Effector memory CD4-positive, alpha-beta T cell (primary cell): ENCODE results near the gene ASCL1.

Experiments used
- DNase-seq, 3 donors: peaks; one replicate each; pipeline ENCODE4 v3.0.0-alpha.2; 2020
- H3K27ac ChIP-seq: 2 replicates; pipeline ENCODE4 v1.7.0; 2013; ENCODE audit warnings: mild to moderate bottlenecking, low read length, moderate library complexity; ENCODE audit not compliant: insufficient read depth, poor library complexity, severe bottlenecking
- H3K27me3 ChIP-seq: replicated peaks from 2 replicates; pipeline ENCODE4 v1.7.0; 2013; ENCODE audit warnings: mild to moderate bottlenecking, low read length; ENCODE audit not compliant: insufficient read depth, control insufficient read depth, poor library complexity, severe bottlenecking
- H3K36me3 ChIP-seq: 2 replicates; pipeline ENCODE4 v1.7.0; 2013; ENCODE audit warnings: mild to moderate bottlenecking, low read length, moderate library complexity; ENCODE audit not compliant: control insufficient read depth, insufficient read depth
- H3K4me1 ChIP-seq: 2 replicates; pipeline ENCODE4 v1.7.0; 2013; ENCODE audit warnings: low read length, mild to moderate bottlenecking; ENCODE audit not compliant: control insufficient read depth, insufficient read depth, poor library complexity, severe bottlenecking
- H3K4me3 ChIP-seq: 2 replicates; pipeline ENCODE4 v1.7.0; 2013; ENCODE audit warnings: low read length, low read depth, mild to moderate bottlenecking; ENCODE audit not compliant: insufficient read depth, poor library complexity, severe bottlenecking
- H3K9me3 ChIP-seq: 2 replicates; pipeline ENCODE4 v1.7.0; 2013; ENCODE audit warnings: mild to moderate bottlenecking, low read length, moderate library complexity; ENCODE audit not compliant: control insufficient read depth
- total RNA-seq, 3 donors: gene quantifications; one replicate each; lab custom pipeline; 2026; lab: John Stamatoyannopoulos, UW

Gene ASCL1
- total RNA-seq: 0 reads per million in 3 donors

DNA sequence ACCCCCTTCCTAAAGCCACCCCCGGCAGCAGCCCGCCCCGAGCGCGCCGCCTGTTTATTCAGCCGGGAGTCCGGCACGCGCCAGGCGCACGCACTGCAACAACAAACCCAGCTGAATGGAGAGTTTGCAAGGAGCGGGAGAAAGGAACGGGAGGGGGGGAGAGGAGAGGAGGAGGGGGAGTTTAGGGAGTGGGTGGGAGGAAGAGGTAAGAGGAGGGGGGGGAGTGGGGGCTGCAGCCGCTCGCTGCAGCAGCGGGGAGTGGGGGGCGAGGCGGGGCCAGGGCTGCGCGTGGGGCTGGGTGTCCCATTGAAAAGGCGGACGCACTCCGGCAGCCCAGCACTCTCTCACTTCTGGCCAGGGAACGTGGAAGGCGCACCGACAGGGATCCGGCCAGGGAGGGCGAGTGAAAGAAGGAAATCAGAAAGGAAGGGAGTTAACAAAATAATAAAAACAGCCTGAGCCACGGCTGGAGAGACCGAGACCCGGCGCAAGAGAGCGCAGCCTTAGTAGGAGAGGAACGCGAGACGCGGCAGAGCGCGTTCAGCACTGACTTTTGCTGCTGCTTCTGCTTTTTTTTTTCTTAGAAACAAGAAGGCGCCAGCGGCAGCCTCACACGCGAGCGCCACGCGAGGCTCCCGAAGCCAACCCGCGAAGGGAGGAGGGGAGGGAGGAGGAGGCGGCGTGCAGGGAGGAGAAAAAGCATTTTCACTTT is at the start of gene ASCL1:
Gene ASCL1 (plus strand): TSS at position 336 of the 712 bp plus-strand sequence. CDS start 571 bp downstream, outside the sequence.
- peaks cover 33% of the 10 kb centered on the region for H3K27me3 ChIP-seq
- H3K36me3 ChIP-seq: no peaks in the 10 kb centered on the region
- H3K27ac ChIP-seq: no peak within 1 kb of the TSS
- H3K9me3 ChIP-seq: no peaks in the 10 kb centered on the region
- H3K4me1 ChIP-seq: no peaks in the 10 kb centered on the region
- H3K4me3 ChIP-seq: no peak within 1 kb of the TSS
- DNase-seq: no peak

DNA sequence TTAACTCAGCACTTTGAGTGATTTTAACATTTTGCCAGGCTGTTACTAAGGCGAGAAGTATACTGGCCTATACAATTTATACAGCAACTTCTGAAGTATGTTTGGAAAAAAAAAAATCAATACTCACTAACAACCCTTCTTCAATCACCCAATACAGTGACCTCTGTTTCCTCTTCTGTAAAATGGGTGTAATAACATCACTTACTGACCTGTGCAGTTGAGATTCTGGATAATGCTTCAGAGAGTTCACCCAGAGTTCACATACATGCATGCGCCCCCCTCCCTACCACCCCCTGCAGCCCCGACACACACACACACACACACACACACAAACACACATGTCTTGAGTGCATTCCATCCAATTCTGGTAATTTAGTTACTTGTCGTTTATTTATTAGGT is 49.6 kb upstream of the ASCL1 start:
- DNase-seq: no peak
- Histone ChIP-seq H3K4me3 (no peak overlapping the region), H3K27ac (no peak overlapping the region), H3K9me3 (no peaks in the 10 kb centered on the region), H3K4me1 (no peaks in the 10 kb centered on the region), H3K36me3 (no peaks in the 10 kb centered on the region), H3K27me3 (no peaks in the 10 kb centered on the region)

DNA sequence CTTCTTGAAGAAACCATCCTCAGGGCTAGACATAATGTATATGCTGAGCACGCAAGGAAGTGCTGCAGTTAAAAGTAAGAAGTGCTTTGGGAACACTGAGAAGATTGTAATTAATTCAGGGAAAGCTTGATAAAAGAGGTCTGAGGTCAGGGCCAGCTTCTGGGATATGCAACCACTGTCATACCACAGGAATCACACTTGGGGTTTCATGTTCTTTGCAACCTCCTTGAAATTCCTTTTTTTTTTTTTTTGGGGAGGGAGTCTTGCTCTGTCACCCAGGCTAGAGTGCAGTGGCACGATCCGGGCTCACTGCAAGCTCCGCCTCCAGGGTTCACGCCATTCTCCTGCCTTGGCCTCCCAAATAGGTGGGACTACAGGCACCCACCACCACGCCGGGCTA is 47.3 kb upstream of the ASCL1 start:
- Histone ChIP-seq H3K27me3 (no peaks in the 10 kb centered on the region), H3K27ac (no peak overlapping the region), H3K36me3 (no peaks in the 10 kb centered on the region), H3K4me3 (no peak overlapping the region), H3K9me3 (no peaks in the 10 kb centered on the region), H3K4me1 (no peaks in the 10 kb centered on the region)
- DNase-seq: no peak

DNA sequence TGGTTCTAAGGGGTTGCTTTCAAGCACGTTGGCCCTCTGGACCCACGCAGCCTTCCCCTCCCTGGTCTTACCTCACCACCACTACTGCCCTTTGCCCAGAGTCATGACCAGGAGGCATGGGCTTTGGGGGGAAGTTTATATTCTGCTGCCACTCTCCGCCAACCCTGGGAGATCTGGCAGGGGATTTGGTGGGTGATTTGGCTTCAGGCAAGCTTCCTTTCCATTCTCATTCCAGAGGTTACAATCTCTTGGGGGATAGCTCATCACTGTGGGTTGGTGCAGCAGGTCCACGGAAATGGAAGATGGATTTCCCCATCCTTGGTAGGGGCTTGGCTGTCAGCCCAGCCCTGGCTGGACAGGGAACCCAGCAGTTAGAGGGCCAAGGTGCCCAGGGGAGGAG is 46.7 kb upstream of the ASCL1 start:
- no peak for DNase-seq
- Histone ChIP-seq H3K9me3 (no peaks in the 10 kb centered on the region), H3K4me1 (no peaks in the 10 kb centered on the region), H3K27ac (no peak overlapping the region), H3K27me3 (no peaks in the 10 kb centered on the region), H3K36me3 (no peaks in the 10 kb centered on the region), H3K4me3 (no peak overlapping the region)

DNA sequence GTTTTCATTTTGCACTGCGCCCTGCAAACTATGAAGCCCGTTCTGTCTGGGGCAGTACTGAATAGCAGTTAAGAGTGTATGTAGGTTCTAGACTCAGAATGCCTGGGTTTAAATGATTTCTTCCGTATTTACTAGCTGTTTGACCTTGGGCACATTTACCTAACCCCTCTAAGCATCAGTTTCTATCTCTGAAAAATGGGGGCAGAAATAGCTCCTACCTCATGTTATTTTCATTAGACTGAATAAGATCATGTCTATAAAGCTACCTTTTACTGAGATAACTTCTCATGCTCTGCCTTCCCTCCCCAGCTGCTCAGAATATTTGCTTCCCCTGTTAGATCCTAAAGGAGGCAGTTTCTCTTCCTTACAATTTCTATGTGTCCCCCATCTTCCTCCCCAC is 46.2 kb upstream of the ASCL1 start:
- Histone ChIP-seq H3K27me3 (no peaks in the 10 kb centered on the region), H3K27ac (no peak overlapping the region), H3K4me3 (no peak overlapping the region), H3K9me3 (no peaks in the 10 kb centered on the region), H3K36me3 (no peaks in the 10 kb centered on the region), H3K4me1 (no peaks in the 10 kb centered on the region)
- no peak for DNase-seq

DNA sequence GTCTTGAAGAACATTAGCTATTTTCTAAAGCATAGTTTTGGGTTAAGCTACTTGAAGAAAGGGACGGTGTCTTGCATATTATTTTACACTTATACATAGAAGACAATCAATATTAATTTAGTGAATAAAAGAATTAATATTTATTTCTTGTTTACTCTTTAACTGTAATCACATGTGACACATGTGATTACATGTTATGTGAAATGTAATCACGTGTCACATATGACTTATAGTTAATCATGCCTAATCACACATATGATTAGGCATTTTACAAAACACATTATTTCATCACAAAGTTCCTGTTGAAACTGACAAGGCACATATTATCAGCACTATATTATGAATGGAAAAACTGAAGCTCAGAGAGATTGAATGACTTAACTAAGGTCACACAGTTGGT is 45.2 kb upstream of the ASCL1 start:
- no peak for DNase-seq
- no peaks in the 10 kb centered on the region for H3K27me3 ChIP-seq
- H3K36me3 ChIP-seq: no peaks in the 10 kb centered on the region
- H3K9me3 ChIP-seq: no peaks in the 10 kb centered on the region
- H3K4me3 ChIP-seq: no peak overlapping the region
- peaks cover 4% of the 10 kb centered on the region for H3K4me1 ChIP-seq
- H3K27ac ChIP-seq: no peak overlapping the region

DNA sequence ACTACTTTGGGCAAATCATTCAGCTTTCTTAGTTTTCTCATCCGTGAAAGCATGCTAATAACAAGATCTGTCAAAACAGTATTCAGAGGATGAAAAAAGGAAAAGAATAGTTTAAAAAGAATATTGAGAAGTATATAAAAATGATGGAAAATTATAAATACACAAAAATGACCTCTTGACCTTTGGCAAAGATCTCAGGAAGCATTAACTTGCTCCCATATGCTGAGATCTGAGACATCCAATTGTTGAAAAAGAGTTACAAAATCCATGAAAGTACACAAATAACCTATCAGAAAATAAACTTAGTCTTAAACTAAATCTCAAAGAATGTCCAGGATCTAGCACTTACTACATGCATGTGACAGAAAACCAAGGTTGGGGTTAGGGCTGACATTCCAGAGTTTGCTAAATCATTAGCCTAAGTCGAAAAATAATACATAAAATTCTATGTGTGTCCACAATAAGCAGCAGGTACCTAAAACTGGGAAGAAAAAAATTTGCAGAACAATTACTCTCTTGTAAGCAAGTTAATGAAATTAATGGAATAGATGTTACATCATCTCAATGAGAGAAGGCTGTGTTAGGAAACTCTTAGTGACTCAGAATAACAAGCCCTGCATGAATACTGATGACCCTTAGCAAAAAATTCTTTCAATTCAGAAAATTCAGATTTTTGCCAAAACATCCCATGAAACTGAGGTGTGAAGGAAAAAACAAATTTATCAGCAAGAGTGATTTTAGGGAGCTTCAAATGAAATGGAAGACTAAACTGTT is 43.8 kb upstream of the ASCL1 start:
- no peak overlapping the region for H3K27ac ChIP-seq
- no peaks in the 10 kb centered on the region for H3K9me3 ChIP-seq
- H3K4me3 ChIP-seq: no peak overlapping the region
- peaks cover 5% of the 10 kb centered on the region for H3K4me1 ChIP-seq
- no peaks in the 10 kb centered on the region for H3K36me3 ChIP-seq
- DNase-seq: no peak
- H3K27me3 ChIP-seq: no peaks in the 10 kb centered on the region

GRCh38 chr12:102916252-102917025 is 41.0 kb upstream of the ASCL1 start:
- Histone ChIP-seq H3K36me3 (no peaks in the 10 kb centered on the region), H3K4me1 (peaks cover 5% of the 10 kb centered on the region), H3K27ac (no peak overlapping the region), H3K27me3 (no peaks in the 10 kb centered on the region), H3K4me3 (no peak overlapping the region), H3K9me3 (no peaks in the 10 kb centered on the region)
- no peak for DNase-seq

DNA sequence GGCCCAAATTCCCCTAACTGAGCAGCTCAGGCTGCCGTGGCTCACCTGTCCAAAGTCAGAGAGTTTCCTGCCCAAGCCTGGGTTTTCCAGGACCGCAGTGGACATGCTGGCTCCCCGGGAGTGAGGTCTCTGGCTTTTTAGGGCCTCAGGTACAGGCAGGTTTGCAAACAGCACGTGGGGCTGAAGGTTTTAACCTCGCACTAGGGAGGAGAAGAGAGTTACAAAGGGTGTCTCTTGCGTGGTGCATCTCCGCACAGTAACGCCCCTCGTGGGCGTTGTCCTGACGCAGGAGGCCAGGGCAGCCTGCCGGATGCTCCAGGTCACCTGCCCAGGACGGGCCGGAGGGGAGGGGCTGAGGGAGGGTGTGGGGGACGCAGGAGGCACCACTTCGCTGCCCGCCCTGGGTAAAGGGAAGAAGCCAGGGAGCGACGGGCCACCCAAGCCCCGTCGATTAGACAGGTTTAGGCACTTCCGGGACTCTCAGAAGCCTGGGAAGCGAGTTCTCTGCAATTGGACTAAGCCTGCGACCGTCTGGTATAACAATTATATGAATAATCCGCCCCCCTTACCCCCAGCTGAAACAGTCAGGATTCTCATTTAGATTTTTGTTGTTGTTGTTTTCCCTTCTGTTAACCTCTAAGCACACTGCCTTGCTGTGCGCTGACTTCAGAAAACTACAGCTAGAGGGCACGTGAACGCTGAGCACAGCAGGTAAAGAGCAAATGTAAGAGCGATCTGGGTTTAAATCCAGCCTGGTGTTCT is 40.3 kb upstream of the ASCL1 start, which contains the start of gene PAH:
Gene PAH (minus strand): TSS at position 219 of the 762 bp plus-strand sequence. CDS start 114 bp downstream, at position 105.
- H3K27ac ChIP-seq: no peak within 1 kb of the TSS
- H3K4me1 ChIP-seq: peaks cover 5% of the 10 kb centered on the region
- peak within 1 kb of the TSS; percentile 49 for H3K4me3 ChIP-seq
- peak in 1 of 3 donors; percentile 1 for DNase-seq
- no peaks in the 10 kb centered on the region for H3K9me3 ChIP-seq
- H3K27me3 ChIP-seq: no peaks in the 10 kb centered on the region
- H3K36me3 ChIP-seq: no peaks in the 10 kb centered on the region
